Stimulated activated CD8-positive, alpha-beta memory T cell treated with anti-CD3 and anti-CD28 coated beads, Interleukin-7, amount 100 ng/mL, for 24 hours (primary cell): ENCODE measurements around the gene COL18A1.
"Not testable (repeated sequence)": the region's sequence is repeated elsewhere in the genome, so short reads cannot be mapped to it uniquely, and the experiment has no call there.

ENCODE experiments used
- DNase-seq: peaks from one replicate; pipeline ENCODE4 v3.0.0-alpha.2; 2020; ENCODE audit warnings: low read depth

Gene COL18A1

DNA sequence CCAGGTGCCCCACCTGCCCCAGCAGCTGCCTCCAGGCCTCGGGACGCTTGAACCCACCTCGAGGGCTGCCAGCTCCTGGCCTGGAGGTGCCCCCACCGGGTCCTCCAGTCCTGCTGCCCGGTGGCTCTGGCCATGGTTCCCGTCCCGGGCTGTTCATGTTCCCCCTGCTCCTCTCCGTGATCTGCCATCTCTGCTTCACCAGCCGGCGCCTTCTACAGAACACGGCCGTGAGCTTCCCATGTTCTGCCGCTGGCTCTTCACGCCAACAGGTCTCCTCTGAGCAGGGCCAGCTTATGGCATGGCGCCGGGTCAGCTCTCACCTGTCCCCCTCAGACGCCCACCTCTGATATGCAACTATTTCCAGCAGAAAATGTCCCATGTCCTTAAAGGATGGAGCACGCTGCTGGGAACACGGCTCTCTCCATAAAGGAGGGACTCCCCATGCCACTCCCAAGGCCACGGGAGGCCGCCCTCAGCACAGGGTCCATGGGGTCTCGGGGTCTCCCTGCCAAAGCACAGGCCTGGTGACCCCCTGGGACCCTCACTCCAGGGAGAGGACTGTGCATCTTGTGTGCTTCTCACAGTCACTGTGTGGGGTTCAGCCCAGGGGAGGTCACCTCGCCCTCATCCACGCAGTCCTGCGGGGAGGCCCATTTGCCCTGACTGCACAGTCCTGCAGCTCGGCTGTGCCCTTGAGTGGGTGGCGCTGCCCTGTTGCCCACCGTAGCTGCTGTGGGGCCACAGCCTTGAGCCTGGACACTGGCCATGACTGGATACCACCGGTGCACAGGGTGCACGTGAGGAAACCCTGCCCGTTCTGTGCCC is 36.7 kb downstream of the COL18A1 start:
- DNase-seq: no peak

DNA sequence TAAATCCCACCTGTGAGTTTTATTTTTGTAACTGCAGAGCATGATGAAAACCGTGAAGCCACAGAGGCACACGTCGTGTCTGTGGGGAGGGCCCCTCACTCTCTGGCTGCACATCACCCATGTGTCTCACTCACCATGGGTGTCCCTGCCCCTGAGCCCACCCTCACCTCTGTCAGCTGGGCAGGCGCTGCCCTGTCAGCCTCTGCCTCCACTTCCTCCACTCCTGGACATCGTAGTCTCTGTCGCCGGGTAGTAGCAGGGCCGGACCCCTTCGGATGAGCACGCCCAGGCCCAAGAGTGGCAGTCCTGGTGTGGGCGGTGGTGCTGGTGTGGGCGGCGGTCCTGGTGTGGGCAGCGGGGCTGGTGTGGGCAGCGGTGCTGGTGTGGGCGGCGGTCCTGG is 37.3 kb downstream of the COL18A1 start:
- DNase-seq: no peak

DNA sequence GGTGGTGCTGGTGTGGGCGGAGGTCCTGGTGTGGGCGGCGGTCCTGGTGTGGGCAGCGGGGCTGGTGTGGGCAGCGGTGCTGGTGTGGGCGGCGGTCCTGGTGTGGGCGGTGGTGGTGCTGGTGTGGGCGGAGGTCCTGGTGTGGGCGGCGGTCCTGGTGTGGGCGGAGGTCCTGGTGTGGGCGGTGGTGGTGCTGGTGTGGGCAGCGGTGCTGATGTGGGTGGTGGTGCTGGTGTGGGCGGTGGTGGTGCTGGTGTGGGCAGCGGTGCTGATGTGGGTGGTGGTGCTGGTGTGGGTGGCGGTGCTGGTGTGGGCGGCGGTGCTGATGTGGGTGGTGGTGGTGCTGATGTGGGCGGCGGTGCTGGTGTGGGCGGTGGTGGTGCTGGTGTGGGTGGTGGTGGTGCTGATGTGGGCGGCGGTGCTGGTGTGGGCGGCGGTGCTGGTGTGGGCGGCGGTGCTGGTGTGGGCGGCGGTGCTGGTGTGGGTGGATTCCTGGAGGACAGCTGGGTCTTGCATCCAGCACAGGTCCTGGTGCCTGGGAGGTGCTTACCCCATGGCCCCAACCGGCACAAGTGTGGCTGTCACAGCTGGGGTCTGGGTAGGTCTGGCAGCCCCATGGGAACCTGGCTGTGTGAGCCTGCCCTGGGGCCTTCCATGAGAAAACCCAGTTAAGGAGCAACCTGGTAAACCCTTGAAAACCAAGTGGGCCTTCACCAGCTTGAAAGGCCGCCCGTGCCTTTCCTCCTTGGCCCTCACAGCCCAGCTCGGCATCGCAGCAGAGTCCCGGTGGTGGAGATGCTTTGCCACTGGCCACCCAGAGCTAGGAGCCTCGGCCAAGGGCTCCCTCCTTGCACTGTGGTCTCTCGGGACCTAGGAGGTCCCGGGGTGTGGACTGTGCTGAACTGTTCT is 38.0 kb downstream of the COL18A1 start:
- not testable (repeated sequence) for DNase-seq

DNA sequence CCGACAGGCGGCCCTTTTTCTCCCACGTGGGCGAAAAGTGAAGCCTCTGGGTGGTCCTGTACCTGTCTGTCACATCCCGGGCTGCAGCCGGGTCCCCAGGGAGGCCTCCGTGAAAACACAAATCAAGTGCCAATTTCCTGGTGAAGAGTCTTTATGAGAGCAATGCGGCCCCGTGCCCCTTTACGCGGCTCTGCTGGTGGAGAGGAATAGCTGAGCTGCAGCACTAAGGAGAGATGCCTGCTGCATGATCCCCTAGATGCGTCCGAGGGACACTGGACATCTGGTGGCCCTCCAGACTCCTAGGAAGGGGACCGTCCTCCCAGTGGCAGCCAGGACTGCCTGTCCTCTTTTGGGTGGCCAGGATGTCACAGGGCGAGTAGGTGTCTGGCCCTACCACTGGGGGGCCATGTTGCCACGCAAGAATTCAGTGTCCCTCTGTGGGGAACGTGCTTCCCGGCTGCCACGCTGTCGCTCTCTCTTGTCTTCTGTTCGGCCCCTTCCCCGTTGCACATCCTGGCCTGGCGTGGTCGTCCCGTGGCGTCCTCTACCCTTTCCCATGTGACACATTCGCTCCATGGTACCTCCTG is 38.7 kb downstream of the COL18A1 start:
- no peak for DNase-seq

DNA sequence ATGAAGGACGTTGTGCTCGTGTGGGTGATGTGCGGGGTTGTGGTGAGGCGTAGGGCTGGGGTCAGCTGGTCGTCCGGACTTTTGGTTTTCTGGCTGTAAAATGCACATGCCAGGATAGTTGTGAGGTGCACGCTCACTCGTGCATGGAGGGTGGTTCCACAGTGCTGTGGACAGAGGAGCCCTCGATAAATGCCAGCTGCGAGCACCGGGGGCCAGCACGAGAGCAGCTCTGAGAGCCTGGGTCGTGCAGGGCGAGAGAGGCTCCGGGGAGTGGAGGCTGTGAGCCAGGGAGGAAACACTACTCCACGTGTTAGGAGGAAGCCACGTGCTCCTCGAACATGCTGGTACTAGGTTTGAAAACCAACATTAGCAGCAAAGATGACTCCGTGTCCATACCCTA is 39.4 kb downstream of the COL18A1 start:
- DNase-seq: no peak

DNA sequence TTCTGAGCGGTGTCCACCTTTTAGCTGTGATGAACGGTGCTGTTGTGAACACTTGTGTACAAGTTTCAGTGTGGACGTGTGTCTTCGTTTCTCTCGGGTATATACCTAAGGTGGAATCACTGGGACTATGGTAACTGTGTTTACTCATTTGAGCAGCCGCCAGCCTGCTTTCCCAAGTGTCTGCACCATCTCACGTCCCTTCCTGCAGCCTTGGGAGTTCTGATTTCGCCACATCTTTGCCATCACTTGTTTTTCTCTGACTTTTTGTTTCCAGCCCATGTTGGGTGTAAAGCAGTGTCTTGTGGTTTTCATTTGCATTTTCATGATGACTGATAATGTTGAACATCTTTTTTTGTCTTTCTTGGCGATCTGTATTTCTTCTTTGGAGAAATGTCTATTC is 40.4 kb downstream of the COL18A1 start:
- no peak for DNase-seq

DNA sequence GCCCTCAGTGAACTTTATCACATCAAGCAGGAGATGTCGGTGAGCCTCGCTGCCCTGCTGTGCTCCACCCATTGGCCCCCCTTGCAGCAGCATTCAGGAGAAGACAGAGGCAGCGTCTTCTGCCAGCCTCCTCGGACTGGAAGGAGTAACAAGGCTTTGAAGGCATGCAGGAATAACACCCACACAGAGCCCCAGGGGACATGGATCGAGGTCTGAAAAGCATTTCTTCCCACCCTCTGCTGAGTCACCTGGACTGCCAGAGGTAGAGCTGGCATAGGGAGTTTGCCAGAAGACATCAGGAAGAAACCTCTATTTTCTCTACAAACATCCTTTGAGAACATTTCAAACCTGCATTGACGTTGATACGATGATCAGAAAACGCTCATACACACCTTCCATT is 42.9 kb downstream of the COL18A1 start:
- DNase-seq: no peak

DNA sequence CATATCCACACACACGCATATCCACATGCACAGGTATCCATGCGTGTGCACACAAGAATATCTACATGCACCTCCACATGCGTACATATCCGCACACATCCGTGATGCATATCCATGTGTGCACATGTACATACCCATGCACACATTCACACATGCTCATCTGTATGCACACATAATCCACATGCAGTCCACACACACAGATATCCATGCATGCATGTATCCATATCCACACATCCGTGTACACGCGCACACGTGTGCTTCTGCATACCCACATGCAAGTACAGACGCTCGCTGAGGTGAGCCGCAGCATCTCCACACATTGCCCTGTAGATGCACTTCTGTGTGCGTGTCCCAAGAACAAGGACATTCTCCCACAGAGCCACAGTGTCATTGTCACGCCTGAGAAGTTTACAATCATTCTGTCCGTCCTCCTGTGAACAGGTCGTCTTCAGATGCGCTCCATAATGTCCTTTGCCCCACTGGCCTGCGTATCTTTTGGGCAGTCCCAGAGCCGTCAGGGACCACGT is 43.4 kb downstream of the COL18A1 start:
- DNase-seq: no peak

DNA sequence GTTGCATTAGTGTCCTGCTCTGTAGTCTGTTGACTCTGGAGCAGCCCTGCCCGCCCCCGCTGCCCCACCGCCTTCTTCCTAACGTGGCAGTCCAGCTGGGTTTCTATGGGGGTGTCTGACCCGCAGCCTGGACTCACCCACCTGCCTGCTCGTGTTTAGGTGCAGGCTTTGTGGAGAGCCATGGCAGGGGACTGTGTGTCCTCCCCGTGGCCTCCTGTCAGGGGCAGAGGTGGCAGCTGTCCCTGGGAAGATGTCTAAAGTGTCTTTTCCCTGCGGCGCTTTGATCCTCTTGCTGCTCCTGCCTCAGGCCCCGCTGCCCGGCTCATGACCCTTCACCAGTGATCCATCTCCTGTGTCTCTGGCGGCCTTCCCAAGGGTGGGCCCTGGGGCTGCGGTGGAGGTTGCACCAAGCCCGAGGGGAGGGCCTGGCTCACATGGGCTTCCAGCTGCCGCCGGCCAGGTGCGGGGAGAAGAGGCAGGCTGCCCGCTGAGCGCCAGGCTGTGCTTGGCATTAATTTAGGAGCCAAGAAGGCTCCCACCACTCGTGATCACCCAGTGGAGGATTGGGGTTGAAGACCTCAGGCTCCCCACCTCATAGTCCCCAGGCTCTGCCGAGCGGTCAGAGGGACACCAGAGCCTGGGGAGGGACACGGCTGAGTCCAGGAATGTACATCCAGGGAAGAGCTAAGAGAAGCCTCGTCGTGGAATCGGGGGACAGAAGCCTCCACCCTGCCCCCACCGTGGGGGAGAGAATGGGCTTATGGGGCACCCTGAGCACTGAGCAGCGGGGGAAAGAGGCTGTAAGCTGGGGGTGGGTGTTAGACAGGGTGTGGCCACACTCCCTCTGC is 44.1 kb downstream of the COL18A1 start:
- DNase-seq: no peak

DNA sequence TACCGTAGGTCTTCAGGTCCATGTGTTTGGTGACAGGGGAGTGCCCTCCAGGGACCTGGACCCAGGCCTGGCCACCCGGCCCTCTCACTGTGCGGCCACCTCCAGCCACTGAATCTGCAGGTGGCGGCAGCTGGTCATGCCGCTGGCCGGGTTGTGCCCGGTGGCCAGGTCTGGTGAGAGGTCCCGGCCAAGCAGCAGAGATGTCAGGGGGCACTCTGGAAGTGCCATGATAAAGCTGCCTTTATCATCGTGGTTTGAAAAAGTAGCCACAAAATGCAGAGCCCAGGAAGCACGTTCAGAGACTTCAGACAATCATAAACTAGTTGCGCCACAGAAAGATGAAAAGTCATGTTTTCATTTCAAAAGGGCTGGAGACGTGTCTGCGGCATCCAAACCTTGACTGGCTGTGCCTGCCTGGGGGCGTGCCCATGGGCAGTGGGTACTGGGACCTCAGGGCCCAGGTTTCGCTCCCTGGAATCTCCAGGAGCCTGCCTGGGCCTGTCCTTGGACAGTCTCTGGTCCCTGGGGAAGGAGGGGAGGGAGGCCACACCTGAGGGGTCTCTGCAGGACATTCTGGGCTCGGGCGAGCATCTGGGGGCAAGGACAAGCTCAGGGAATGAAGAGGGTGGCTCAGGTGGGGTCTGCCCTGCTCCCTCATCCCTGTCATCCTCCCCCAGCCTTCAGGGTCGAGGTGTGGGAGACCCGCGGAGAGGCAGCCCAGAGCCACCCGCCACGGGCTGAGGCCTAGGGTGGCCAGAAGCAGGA is 44.9 kb downstream of the COL18A1 start:
- DNase-seq: no peak

DNA sequence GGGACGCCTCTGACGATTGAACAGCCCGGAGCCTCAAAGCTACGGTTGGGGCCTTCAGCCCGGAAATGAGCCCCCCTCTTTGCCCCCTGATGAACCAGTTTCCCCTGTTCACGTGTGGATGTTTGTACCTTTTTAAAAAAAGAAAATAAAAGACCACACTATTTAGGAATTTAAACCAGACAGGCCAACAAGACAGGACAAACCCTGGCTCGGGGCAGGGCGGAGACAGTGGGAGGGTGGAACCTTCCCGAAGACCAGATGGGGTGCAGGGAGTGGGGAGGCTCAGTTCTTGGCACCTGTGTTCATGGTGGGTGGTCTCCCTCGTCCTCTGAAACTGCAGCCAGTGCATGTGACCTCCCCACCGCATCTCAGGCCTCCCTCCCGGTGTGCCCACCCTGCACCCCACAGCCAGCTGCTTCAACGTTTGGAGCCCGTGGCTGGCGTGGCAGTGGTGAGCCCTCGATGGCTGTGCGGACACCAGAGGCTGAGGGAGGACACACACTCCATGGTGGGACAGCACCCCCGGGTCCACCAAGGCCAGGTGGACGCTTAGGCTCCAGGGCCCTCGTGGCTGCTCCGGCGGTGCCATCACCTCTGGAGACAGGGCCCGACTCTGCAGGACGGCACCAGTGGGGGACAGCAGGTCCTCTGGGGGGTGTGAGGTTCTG is 45.6 kb downstream of the COL18A1 start:
- DNase-seq: no peak

DNA sequence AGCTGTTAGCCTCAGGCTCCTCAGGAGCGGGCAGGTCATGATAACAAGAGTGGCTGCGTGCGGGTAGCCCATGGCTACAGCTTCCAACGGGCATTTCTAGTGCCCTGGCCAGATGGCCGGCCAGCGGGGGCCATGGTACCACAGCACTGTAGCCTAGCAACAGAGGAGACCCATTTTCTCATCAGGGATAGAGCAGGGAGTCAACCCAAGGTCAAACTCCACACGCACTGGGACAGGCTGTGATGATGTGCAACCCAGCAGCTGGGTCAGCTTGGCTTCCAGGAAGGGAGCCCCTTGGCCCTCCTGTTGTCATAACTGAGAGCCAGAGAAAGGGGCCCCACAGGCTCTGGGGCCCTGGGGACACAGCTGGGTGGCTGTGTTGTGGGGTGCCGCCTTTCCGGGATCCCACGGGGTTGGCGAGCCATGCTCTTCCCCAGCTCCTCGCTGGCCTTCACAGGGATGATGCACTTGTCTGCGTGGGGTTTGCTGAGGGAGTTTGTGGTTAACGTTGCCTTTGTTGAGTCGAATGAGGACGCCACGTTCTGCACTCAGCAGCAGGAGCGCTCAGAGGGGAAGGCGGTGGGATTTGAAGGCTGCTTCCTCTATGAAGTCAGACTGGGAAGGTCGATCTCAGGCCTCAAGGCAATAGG is 46.3 kb downstream of the COL18A1 start:
- no peak for DNase-seq

DNA sequence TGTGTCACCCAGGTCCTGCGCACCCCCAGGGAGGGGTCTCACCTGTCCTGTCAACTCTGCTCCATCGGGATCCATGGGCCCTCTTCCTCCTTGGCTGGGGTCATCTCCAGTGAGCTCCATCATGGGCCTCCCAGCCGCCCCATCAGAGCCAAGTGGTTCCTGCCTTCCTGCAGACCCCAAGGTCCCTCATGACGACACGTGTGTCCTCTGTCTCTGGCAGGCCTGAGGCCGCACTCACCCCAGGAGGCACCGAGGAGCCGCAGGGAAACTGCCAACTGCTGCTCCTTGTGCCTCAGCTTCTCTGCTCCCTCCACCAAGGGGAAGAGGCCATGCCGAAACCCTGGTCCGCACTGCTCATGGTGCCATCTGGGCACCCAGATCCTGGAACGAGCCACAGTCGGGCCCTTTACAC is 46.8 kb downstream of the COL18A1 start:
- no peak for DNase-seq

DNA sequence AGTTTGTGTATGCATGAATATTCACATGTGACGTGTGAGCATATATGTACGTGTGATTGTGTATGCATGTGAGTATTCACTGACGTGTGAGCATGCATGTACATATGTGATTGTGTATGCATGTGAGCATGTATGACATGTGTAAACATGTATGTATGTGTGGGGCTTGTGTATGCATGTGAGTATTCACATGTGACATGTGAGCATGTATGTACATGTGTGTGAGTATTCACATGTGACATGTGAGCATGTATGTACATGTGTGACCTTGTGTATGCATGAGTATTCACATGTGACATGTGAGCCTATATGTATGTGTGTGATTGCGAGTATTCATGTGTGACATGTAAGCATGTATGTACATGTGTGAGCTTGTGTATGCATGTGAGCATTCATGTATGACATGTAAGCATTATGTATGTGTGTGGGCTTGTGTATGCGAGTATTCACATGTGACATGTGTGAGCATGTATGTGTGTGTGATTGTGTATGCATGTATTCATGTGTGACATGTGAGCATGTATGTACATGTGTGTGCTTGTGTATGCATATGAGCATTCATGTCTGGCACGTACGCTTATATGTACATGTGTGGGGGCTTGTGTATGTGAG is 47.8 kb downstream of the COL18A1 start:
- DNase-seq: no peak

DNA sequence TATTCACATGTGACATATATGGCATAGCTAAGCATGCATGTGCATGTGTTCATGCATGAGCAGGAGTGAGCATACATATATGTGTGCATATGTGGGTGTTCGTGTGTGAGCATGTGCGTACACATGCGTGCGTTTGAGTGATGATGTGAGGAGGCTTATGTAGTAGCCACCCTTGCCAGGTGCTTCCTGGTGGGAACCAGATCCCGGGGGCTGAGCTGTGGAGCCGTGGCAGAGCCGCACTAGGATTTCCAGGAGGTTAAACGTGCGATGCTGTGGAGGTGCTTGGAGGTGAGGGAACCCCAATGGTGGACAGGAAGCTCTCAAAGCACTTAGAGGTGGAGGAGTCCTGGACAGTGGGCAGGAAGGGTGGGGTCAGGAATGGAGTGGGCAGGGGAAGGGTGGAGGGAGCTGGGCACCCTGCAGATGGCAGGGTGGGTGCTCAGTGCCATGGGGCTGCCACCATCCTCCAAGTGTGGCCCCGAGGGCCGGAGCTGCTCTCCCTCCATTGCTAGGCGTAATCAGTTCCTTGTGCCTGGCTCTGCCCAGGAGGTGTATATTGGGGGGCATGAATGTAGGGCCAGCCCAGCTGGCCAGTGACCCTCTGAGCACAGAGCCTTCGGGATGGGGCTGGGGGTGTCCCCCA is 48.5 kb downstream of the COL18A1 start:
- no peak for DNase-seq

DNA sequence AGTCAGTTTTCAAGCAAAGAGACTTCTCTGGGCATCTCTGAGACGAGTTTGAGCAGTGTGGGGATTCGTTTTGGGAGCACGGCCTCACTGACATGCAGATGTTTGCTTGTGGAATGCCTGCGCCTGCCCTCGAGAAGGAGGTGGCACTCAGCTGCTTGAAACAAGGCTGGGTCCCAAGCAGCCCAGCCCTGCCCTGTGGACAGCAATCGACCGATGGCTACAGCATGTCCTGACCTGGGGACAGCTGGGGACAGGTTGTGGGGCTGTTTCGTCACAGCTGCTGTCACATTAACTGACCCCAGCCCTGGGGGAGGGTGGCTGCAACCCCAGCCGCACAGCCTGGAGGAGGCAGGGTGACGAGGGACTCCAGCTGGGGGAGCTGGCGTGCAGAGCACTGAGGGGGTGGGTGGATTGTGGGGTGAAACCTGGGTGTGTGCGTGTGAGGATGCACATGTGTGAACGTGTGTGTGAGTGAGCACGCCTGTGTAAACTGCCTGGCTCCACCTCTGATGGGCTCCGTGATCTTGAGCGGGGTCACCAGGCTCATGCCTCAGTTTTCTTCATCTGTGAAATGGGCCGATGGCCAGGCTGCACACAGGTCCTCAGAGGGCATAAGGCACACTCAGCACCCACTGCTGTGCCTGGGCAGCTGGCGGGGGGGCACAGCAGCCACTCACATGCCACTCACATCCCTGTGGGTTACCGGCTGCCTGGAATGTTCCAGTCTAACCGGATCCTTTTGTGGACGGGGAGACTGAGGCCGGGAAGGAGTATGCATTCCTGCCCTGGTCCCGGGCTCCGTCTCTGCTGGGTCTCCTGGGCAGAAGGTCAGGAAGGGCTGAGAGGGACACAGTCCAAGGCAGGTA is 49.3 kb downstream of the COL18A1 start:
- DNase-seq: no peak

DNA sequence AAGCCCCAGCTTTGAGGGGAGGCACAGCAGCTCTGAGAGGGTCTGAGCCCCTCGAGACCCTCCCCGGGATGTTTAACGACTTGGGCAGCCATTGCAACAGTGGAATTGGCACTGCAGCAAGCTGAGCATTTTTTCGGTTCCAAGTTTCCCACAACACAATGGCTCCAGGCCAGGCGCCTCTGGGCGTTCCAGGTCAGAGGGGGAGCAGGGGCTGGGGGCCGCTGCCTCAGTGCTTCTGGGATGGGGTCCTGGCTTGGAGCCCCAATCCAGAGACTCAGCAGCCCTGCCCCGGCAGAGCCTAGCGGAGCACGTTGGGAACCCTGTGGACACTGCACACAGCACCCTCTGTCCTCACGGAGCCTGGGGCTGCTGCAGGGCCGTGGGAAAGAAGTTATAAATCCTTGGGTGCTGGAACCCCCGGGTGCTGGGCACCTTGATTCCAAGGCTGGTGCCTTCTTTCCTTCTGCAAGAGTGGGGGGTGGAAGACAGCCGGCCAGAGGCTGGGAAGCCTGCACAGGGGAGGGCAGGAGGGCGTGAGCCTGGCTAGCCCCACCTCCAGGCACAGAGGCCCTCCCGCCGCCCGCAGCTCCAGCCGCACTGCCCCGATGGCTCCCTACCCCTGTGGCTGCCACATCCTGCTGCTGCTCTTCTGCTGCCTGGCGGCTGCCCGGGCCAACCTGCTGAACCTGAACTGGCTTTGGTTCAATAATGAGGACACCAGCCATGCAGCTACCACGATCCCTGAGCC is 50.1 kb downstream of the COL18A1 start:
- DNase-seq: no peak
